Measurements from ENCODE around the gene SLIT3. TPM values are rescaled to one million over a fixed set of nuclear protein-coding genes. Genes with fewer than 3 reads are reported as not detected.

Gene SLIT3
- 10 to 100 TPM; 46.4 to 82.0 (median 57.9) TPM for polyA plus RNA-seq (ENCODE audit: insufficient read length in 4 of 4)

DNA sequence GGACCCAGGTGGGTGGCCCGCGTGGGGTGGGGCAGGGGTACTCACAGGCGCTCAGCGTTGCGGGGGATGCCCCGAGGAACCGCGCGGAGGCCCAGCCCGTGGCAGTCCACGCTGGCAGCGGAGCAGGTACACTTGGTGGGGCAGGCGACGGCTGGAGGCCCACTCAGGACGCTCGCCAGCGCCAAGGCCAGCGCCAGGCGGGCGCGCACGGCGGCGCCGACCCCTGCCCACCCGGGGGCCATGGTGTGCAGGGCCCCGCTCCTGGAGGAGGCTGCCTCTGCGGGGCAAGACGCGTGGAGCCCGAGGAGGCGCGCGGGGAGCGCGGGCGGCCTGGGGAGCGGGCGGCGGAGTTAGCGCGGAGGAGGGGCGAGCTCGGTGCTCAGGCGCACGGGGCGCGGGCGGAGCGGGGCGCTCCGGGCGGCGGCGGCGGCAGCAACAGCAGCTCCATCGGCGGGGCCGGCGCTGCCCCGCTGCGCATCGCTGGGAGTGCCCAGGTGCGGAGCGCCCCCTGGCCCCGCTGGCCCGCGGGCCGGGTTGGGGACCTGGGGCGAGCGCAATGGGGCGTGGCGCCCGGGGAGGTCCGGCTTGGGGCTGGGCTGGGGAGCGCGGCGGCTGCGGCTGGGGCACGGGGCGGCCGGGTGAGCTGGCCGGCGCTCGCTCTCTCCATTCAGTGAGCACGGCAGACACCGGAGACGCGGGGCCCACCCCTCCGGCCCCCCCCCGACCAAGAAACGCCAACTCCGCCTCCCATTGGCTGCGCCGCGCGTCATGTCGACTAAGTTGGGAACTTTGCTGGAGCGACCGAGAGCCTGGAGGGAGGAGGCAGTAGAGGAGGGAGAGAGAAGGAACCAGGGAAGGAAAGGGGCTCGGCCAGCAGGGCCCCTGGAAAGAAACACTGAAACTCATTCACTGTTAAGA, at the start of gene SLIT3:
TSS of gene SLIT3 (minus strand) at position 672 of the 918 bp plus-strand sequence. CDS start at position 242, 430 bp downstream.
- DNase-seq (ENCODE audit: low read depth in 4 of 4, low spot score in 3 of 4) = peak in 3 of 4 donors; percentile 67 to 79 (median 71)

DNA sequence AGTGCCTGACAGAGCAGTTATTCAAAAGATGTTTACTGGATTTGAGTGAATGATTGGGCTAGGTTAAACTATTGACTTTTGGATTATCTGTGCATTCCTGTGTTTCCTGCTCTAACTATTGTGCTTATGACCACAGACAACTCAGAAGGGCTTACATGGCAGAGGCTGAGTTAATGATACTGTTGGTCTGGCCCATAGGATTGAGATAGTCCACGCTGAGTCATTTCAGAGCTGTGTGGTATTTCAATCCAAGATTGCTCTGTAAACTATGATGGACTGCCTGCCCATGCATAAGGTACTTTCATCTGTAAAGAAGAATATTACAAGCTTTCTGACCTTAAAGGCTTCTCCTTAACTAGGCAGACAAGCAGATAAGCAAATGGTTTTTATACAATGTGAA, 49.1 kb upstream of the SLIT3 start:
- DNase-seq (ENCODE audit: low read depth in 4 of 4, low spot score in 3 of 4) = no peak

DNA sequence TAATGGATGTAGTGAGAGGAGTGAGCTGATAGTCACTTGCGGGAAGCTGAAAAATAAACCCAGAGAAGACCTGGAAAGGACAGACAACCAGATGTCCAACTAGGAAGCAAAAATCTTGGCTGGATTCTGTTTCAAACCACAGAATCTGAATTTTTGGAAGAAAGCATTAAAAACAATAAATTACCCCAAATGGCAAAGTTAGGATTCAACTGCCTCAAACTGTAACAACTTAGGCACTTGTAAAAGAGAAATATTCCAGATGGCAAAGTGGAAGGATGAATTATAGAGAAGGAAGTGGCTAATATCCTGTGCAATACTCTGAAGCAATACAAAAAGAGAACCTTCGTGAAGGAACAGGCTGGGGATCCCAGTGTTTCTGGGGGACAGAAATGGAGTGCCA, 46.8 kb upstream of the SLIT3 start:
- peak in 2 of 4 donors; percentile 22 to 31 for DNase-seq (ENCODE audit: low read depth in 4 of 4, low spot score in 3 of 4)

DNA sequence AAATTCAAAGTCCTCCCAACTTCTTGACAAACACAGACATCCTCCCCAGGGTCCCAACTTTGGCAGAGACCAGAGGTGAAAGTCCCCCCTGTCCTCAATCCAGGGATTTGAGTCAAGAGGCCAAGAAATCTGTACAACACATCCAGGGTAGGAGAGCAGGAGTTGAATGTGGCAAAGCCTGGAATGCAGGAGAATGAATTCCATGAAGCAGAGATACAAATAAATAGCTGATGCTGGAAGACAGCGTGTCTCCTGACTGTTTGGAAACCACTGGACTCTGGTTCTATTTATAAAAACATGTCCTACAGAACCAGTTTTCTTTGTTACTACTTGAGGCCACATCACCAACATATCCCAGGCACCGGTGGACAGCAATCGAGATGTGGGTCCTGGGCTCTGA, 43.7 kb upstream of the SLIT3 start:
- DNase-seq (ENCODE audit: low read depth in 4 of 4, low spot score in 3 of 4) = no peak

DNA sequence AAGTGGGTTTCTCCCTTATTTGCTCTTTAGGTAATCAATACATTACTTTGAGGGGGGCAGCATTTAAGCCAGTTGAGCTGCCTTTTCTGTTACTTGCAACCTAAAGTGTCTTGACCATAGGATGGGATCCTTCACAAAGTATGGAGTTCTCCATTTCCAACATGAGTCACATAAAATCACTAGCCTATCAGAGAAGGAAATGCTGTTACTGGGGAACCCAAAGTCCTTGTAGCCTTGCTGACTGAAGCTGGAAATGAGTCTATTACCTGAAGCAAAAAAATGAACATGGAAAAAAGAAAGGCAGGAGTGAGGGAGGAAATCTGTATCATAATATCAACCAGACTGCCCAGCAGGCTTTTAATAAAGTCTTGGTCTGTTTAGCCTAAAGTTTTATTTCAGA, 42.8 kb upstream of the SLIT3 start:
- no peak for DNase-seq (ENCODE audit: low read depth in 4 of 4, low spot score in 3 of 4)

DNA sequence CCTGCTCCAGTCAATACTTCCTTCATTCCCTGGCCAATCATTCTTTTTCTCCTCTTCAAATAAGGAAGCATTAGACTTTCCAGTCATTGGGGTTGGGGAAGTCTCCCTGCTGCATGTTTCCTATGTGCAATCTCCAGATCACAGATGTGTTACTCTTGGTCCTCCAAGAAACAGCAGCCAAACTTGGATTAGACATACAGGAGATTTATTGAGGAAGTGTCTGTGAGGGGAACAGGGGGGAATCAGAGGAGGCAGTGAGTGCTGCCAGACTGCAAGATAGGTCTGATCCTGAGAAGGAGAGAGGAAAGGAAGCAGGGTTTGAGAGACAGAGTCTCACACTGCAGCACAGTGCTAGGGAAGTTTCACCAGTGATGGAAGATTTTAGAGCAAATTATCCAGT, 40.6 kb upstream of the SLIT3 start:
- no peak for DNase-seq (ENCODE audit: low read depth in 4 of 4, low spot score in 3 of 4)

DNA sequence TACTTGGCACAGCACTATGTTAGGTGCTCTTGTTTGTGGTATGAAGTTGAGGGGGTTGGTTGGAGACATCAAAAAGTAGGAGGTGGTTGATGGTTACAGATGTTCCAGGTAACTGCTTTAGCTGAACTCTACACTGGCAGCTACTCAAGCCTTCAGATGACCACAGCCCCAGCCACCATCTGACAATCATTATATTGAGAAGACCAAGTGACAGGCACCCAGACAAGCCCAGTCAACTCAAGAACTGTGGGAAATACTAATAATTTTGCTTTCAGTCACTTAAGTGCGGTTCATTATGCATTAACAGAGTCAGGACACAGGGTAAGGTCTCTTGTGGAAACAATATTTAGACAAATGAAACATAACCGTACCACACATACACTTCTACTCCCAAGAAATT, 38.9 kb upstream of the SLIT3 start:
- no peak for DNase-seq (ENCODE audit: low read depth in 4 of 4, low spot score in 3 of 4)

DNA sequence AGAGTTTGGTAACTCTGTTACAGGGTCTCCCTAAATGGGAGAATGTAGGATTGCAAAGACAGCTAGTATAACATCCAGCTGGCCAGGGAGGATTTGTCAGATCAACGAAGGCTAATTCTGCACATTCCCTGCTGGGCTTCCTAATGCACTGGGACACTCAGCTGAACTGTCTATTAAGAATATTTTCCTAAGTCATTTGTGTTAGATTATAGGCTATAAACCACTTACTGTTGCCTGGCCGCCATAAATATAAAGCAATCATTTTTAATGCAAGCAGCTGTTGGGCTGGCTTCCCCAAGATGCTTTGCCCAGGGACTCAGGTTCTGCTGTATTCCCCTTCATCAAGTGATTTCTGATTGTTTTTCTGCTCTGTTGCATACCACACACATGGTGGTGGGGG, 35.3 kb upstream of the SLIT3 start:
- no peak for DNase-seq (ENCODE audit: low read depth in 4 of 4, low spot score in 3 of 4)

DNA sequence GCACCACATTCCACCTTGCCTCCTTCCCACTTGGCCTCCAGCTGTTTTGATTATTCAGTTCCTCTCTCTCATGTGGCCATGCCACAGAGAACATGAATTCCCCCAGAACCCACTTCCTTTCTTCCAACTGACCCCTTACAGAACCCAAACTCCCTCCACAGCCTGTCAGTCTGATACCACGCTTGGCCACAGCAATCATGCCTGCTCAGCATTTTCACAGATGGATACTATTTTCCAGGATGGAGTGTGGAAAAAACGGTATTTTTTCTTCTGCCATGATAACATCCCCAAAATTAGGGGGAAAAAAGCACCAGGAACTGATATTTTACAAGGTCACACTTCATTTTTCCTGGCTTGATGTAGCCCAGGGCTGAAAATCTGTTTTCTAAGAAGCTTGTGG, 34.9 kb upstream of the SLIT3 start:
- DNase-seq (ENCODE audit: low read depth in 4 of 4, low spot score in 3 of 4) = no peak

DNA sequence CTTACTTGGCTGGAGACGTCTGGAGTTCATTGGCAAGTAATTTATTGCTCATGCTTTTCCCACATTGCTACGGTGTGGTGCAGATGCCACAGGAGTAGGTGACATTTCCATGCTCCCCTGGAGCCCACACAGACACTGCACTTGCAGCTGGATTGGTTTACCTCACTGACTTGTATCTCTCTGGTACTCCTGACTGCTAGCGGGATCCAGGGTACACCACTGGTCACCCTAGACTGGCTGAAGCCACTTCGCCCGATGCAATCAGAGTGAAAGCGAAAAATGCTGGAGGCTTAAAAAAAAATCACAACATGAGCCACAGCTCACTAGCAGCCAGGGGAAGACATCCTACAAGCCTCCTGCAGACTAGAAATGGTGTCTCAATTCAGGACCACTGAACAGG, 32.6 kb upstream of the SLIT3 start:
- DNase-seq (ENCODE audit: low read depth in 4 of 4, low spot score in 3 of 4) = no peak

DNA sequence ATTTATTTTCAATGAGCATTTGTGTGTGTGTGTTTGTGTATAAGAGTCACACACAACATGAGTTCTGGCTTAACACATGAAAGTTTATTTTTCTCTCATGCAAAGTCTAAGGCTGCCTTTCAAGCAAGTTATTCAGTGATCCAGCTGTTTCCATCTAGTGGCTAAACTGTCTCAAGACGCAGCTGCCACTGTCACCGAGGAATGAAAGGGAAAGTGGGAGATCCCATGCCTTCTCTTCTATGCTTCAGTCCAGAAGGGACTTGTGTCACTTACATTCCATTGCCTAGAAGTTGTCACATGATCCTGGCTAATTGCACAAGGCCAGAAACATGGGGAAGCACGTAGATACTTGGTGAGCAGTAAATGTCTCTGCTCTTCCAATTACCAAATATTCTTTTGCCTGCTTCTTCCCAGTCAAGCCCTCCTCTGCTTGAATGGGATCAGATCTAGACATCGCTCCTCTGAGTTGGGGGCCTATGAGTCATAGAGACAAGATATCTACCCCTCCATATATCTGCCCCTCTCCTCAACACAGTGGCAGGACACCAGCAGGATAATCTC, 30.4 kb upstream of the SLIT3 start:
- no peak for DNase-seq (ENCODE audit: low read depth in 4 of 4, low spot score in 3 of 4)

DNA sequence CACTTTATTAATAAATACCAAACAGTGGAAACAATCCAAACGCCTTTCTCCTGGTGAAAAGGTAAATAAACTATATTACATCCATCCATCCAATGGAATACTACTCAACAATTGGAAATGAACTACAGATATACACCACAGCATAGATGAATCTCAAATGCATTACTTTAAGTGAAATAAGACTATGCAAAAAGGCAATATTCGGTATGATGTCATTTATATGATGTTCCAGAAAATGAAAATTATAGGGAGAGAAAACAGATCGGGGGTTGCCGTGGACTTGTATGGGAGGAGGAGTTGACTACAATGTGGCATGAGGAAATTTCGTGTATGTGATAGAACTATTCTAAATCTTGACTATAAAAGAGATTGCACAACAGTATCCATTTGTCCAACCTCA, 27.5 kb upstream of the SLIT3 start:
- DNase-seq (ENCODE audit: low read depth in 4 of 4, low spot score in 3 of 4) = no peak

DNA sequence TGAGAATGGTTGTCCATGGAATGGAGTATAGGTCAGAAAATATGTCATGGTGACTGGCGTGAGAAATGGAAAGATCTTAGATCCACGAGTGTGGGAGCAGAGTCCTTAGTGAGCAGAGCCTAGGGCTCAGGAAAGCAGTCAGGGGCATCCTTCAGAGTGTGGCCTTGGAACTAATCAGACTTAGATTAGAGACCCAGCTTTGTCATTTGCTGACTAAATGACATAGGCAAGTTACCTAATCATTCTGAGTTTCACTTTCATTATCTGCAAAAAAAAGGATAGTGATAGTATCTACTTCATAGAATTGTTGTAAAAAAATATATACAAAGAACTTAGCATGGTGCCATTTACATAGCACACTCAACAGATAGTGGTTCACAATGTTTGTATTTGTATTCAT, 24.3 kb upstream of the SLIT3 start:
- no peak for DNase-seq (ENCODE audit: low read depth in 4 of 4, low spot score in 3 of 4)

DNA sequence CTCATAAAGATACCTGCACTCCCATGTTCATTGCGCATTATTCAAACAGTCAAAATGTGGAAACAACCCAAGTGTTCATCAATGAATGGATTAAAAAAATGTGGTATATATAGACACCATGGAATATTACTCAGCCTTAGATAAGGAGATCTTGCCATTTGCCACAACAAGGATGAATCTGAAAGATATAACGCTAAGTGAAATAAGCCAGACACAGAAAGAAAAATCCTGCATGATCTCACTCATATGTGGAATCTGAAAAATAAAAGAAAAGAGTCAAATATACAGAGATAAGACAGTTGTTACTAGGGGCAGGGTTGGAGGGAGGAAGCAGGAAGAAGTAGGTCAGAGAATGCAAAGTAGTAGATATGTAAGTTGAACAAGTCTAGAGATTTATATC, 17.6 kb upstream of the SLIT3 start:
- DNase-seq (ENCODE audit: low read depth in 4 of 4, low spot score in 3 of 4) = no peak

DNA sequence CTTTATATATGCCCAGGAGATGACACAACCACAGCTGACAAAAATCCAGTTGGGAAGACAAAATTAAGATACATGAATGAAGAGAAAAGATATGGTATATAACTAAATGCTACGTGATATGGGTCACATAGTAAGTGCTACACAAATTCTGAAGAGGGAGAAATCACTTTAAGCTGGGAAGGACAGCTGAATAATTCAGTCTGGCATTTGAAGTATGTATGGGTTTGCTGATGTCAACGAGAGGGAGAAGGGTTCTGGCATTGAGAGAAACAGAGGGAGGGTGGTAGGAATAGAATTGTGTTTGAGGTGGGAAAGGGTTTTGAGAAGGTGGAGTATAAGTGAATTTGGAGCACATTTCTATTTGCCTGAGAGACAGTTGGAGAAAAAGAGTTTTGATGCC, 6.7 kb upstream of the SLIT3 start:
- no peak for DNase-seq (ENCODE audit: low read depth in 4 of 4, low spot score in 3 of 4)

DNA sequence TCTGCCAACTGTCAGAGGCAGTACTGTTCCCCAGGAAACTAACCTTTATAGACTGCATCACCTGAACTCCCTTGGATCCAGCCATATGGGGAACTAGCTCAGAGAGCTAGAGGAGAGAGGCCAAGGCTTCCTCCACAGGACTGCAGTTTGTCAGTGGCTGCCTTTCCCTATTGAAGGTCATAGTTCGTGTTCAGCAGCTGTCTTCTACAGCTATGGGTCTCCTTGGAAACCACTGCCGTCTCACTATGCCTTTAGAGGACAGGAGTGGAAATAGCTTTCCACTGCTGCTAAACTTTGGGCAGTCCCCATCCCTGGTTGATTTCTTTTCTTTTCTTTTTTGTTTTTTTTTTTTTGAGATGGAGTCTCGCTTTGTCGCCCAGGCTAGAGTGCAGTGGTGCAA, 4.4 kb upstream of the SLIT3 start:
- DNase-seq (ENCODE audit: low read depth in 4 of 4, low spot score in 3 of 4) = peak in 1 of 4 donors; percentile 11

DNA sequence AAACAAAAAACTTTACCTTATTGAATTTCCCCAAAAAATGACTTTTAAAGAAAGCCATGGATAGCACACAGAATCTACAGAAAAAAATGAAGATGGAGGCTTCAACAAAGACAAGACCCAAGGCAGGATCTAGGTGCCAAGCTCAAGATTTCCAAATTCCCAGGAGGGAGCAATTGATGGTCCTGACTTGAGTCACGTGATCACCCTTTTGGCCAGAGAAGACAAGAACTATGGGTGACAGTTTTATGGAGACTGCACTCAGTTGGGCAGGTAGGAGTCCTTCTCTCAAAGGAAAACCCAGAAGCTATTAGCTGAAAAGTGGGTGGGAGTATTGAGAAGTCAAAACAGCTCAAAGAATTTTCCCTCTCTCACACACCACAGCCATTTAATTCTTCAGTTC, 3.2 kb upstream of the SLIT3 start:
- DNase-seq (ENCODE audit: low read depth in 4 of 4, low spot score in 3 of 4) = no peak

DNA sequence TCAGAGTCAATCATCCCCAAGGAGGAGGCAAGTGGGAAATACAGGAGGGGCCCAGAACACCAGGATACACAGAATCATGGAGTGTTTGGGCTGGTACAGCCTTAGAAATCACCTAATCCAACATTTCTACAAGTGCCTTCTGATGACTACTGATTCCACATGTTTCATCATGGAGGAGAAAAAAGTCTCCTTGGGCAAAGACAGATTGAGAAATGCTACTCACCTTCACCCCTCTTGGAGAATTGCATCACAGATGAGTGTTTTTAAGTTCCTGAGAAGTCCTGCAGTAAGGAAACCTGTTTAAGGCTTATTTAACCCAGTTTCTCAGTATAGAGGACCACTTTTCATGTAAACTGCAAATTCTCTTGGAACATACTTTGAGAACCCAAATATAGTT, 2.2 kb upstream of the SLIT3 start:
- DNase-seq (ENCODE audit: low read depth in 4 of 4, low spot score in 3 of 4) = no peak

DNA sequence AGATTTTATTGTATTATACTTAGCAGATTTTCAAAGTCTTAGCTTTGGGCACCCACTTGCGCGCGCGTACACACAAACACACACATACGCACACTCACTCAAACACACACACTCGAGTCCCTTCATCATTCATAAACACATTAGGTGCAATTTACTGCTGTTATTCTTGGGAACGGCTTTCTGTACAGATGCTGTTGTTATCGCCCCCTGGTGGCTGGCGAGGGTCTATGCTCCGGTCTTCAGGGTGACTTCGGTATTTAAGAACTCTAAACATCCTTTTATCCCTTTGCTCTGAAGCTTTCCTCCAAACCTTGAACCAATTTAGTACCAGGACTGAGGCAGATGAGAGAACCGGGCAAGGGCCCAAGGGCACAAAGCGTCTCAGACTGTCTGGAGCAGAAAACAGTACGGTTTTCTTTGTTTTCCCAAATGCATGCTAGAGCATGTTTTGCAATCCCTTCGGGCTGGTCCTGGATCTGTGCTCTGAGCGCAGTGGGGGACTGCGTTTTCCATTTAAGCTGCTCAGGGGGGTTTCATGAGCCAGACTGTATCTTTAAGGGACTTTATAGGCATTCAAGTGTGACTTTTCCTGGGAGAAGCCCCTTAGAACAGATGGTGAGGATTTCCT, 1.7 kb upstream of the SLIT3 start:
- peak in 3 of 4 donors; percentile 72 to 73 (median 73) for DNase-seq (ENCODE audit: low read depth in 4 of 4, low spot score in 3 of 4)

DNA sequence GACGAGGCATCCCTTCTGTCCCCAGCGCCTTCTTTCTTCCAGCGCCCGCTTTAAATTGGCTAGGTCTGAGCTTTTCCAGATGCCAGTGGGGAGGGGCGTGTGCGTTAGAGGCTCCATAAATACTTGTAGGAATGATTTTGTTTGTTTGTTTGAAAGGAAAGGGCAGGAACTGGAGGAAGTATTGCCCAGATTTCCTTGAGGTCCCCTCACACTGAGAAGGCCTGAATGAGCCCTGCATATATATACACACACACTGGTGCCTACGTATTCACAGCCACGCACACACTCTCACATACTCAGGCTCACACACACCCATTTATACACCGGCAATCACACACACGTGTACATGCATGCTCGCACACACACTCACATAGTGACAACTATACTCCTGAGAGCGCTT, 1.0 kb upstream of the SLIT3 start:
- DNase-seq (ENCODE audit: low read depth in 4 of 4, low spot score in 3 of 4) = no peak

DNA sequence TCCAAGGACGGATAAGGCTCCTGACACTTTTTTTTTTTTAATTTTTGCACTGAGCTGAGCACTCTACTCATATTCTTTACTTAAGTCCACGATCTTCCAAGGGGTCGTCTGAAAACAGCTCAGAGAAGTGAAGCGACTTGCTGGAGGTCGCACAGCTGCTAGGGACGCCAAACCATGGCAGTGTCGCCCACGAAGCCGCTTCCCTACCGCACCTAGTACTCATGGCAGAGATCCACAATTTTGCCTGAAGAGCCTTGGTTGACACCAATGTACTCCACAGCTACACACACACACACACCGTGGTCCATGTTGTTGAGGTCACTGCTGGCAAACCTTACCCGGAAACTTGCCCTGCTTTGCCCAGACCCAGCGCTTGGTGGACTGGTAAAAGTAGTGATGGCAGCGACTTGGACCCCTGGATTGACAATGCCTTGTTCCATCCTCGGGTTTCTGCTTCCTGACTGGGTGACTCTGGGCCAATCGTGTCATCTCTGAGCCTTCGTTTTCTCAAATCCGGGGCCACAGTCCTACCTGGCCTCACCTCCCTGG, 521 bp upstream of the SLIT3 start:
- DNase-seq (ENCODE audit: low read depth in 4 of 4, low spot score in 3 of 4) = no peak
